OCI-LY7 (cell line): Measurements from ENCODE around the gene ROBO1. TPM values are rescaled to one million over a fixed set of nuclear protein-coding genes. Genes with fewer than 3 reads are reported as not detected.

ENCODE experiments used
- BruUV-seq: library from RNA; stranded (reverse); fragments of 400-500 nt; replicated peaks from 2 replicates; lab custom pipeline; 2021; lab: Mats Ljungman, UMichigan
- CTCF ChIA-PET: fragments of 300-600 bp; sonication (Branson Sonifier 250); formaldehyde crosslinking; loops from one replicate; lab custom pipeline; 2022; ENCODE audit warnings: antibody characterized with exemption; ENCODE audit not compliant: unreplicated experiment; lab: Charles Lee
- POLR2A ChIA-PET: fragments of 300-600 bp; sonication (Branson Sonifier 250); formaldehyde crosslinking; loops from one replicate; lab custom pipeline; 2022; ENCODE audit warnings: antibody characterized with exemption; lab: Charles Lee
- DNase-seq: peaks from one replicate; pipeline ENCODE4 v3.0.0-alpha.2; 2015; ENCODE audit warnings: low spot score
- H2AFZ ChIP-seq: fragments of 200-600 bp; sonication (generic), shearing (Covaris generic); 2 replicates; pipeline ENCODE4 v1.6.1; 2014; ENCODE audit warnings: mild to moderate bottlenecking, antibody characterized with exemption, low read length, moderate library complexity
- H3K27ac ChIP-seq: fragments of 200-600 bp; sonication (generic); 2 replicates; pipeline ENCODE4 v1.5.1; 2014; ENCODE audit warnings: mixed run types, low read depth, mild to moderate bottlenecking, moderate library complexity, low read length, inconsistent platforms; ENCODE audit not compliant: poor library complexity, severe bottlenecking
- H3K36me3 ChIP-seq: fragments of 200-600 bp; sonication (generic); 2 replicates; pipeline ENCODE4 v1.6.1; 2014; ENCODE audit warnings: mild to moderate bottlenecking, antibody characterized with exemption, low read length, moderate library complexity, mixed read lengths; ENCODE audit not compliant: insufficient read depth
- H3K4me1 ChIP-seq: fragments of 200-600 bp; sonication (generic); 2 replicates; pipeline ENCODE4 v1.5.1; 2014; ENCODE audit warnings: mild to moderate bottlenecking, low read length; ENCODE audit not compliant: insufficient read depth, poor library complexity, severe bottlenecking
- H3K4me2 ChIP-seq: fragments of 200-600 bp; sonication (generic); 2 replicates; pipeline ENCODE4 v1.6.1; 2014; ENCODE audit warnings: mild to moderate bottlenecking, low read length
- H3K4me3 ChIP-seq: fragments of 200-600 bp; sonication (generic); 2 replicates; pipeline ENCODE4 v1.5.1; 2014; ENCODE audit warnings: mild to moderate bottlenecking, low read depth, low read length; ENCODE audit not compliant: poor library complexity, severe bottlenecking
- H3K79me2 ChIP-seq: fragments of 200-600 bp; sonication (generic); 2 replicates; pipeline ENCODE4 v1.6.1; 2016; ENCODE audit warnings: low read depth, mild to moderate bottlenecking, low read length, moderate library complexity, mixed read lengths; ENCODE audit not compliant: insufficient read depth
- H3K9me2 ChIP-seq: fragments of 200-600 bp; sonication (generic); 2 replicates; pipeline ENCODE4 v1.6.1; 2016; ENCODE audit warnings: mild to moderate bottlenecking, low read length, mixed read lengths; ENCODE audit not compliant: insufficient read depth
- H3K9me3 ChIP-seq: fragments of 200-600 bp; sonication (generic); 2 replicates; pipeline ENCODE4 v1.6.1; 2014; ENCODE audit warnings: mild to moderate bottlenecking, mixed run types, low read length, mixed read lengths
- H4K20me1 ChIP-seq: fragments of 200-600 bp; sonication (generic); 2 replicates; pipeline ENCODE4 v1.6.1; 2014; ENCODE audit warnings: mild to moderate bottlenecking, antibody characterized with exemption, low read length, moderate library complexity, mixed read lengths; ENCODE audit not compliant: insufficient read depth
- EZH2phosphoT487 ChIP-seq: fragments of 200-600 bp; sonication (generic); IDR thresholded peaks from 2 replicates; pipeline ENCODE4 v1.6.1; 2018; ENCODE audit warnings: low read depth, borderline replicate concordance, mild to moderate bottlenecking, mixed run types, antibody characterized with exemption, low read length, moderate library complexity, mixed read lengths
- intact Hi-C: fragments of 100-400 bp; cut with micrococcal nuclease; formaldehyde crosslinking; loops from one replicate; pipeline ENCODE4 v1.10.0; 2022; ENCODE audit not compliant: unreplicated experiment
- total RNA-seq, 2 experiments: library from RNA; depleted of rRNA in 1 of 2; stranded (reverse); fragments of >200 nt in 1 of 2; shearing (Covaris generic) in 1 of 2; gene quantifications; 2 replicates each; pipeline ENCODE4 v1.2.3, GENCODE V29; 2014 to 2022
- TF ChIP-seq, protein P1 (sequence below): fragments of 200-600 bp; sonication (generic); conservative IDR thresholded peaks from 2 replicates; pipeline ENCODE4 v1.5.1; 2014; ENCODE audit warnings: mild to moderate bottlenecking, antibody characterized with exemption, low read length, moderate library complexity, mixed read lengths

ROBO1 gene
- total RNA-seq, 2 experiments from 2014 or later: not detected

DNA sequence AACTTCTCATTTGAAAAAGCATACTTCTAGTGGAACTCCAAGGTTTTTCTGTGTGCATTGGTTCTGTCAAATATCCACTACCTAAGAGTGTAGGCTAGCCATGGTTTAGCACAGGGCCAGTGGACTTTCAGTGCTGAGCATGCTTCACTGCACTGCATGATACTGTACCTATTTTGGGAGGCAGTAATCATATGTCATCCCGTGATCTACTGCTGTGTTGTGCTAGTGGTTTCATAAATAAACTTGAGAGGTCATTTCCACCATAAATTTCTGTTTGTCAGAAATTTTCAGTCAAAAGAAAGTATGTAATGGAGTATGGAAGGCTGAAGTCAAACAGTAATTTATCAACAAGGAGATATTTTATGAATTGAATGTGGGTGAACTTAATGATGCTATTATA lies 203.6 kb downstream of the ROBO1 start:
- CTCF ChIA-PET: no interaction called here

DNA sequence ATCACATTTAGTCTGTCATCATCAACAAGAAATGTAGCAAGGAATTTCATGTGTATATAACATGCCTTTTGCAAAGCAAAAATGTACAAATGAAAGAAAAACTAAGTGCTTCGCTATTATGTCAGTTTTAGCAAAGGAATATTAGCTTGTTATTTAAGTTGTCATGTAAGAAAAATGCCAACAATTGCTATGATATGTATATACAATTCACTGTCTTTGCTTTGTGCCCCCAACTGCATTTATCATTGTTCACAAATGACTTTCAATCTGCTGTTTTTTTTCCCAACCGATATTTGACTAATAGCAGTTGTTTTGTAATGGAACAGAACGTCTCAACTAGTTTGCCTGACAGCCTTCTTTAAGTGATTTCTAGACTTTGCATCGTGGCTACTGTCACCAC lies 207.1 kb downstream of the ROBO1 start:
- no peak for DNase-seq
- no peak for TF ChIP-seq EZH2phosphoT487
- TF ChIP-seq, protein P1, sequence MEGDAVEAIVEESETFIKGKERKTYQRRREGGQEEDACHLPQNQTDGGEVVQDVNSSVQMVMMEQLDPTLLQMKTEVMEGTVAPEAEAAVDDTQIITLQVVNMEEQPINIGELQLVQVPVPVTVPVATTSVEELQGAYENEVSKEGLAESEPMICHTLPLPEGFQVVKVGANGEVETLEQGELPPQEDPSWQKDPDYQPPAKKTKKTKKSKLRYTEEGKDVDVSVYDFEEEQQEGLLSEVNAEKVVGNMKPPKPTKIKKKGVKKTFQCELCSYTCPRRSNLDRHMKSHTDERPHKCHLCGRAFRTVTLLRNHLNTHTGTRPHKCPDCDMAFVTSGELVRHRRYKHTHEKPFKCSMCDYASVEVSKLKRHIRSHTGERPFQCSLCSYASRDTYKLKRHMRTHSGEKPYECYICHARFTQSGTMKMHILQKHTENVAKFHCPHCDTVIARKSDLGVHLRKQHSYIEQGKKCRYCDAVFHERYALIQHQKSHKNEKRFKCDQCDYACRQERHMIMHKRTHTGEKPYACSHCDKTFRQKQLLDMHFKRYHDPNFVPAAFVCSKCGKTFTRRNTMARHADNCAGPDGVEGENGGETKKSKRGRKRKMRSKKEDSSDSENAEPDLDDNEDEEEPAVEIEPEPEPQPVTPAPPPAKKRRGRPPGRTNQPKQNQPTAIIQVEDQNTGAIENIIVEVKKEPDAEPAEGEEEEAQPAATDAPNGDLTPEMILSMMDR: no peak
- Histone ChIP-seq H4K20me1 (no peaks in the 10 kb centered on the region), H3K27ac (no peak overlapping the region), H3K9me2 (no peaks in the 10 kb centered on the region), H3K9me3 (no peaks in the 10 kb centered on the region), H3K79me2 (no peaks in the 10 kb centered on the region), H2AFZ (no peak overlapping the region), H3K4me3 (no peak overlapping the region), H3K4me2 (no peak overlapping the region), H3K4me1 (no peaks in the 10 kb centered on the region), H3K36me3 (no peaks in the 10 kb centered on the region)
- ChIA-PET POLR2A (no interaction called here), CTCF (no interaction called here)
- BruUV-seq: no TSS peak
- intact Hi-C loops: no loop called here

More for the DNA sequence above, 203.6 kb downstream of the ROBO1 start:
- BruUV-seq: no TSS peak
- Histone ChIP-seq H3K9me3 (no peaks in the 10 kb centered on the region), H3K79me2 (no peaks in the 10 kb centered on the region), H2AFZ (no peak overlapping the region), H3K4me2 (no peak overlapping the region), H3K4me3 (no peak overlapping the region), H3K27ac (no peak overlapping the region), H4K20me1 (no peaks in the 10 kb centered on the region), H3K36me3 (no peaks in the 10 kb centered on the region), H3K4me1 (no peaks in the 10 kb centered on the region), H3K9me2 (no peaks in the 10 kb centered on the region)
- no peak for TF ChIP-seq EZH2phosphoT487
- TF ChIP-seq, protein P1: no peak
- intact Hi-C loops: no loop called here
- DNase-seq: no peak
- POLR2A ChIA-PET: no interaction called here

DNA sequence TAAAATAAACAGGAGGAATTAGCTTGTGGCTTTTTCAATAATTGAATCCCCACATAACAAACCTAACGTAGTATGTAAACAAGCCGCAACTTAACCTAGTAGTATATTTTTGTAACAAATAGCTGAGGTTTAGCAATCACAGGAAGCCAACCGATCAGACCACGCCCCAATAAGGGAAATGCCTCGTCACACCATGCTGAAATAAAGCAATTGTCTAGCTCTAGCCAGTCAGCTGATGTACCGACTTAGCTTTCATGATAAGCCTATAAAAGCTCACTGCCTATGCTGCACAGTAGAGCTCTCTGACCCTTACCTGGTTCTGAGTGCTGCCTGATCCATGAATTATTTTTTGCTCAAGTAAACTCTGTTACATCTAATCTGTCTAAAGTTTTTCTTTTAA lies 208.9 kb downstream of the ROBO1 start:
- H3K79me2 ChIP-seq: no peaks in the 10 kb centered on the region
- ChIA-PET CTCF (no interaction called here), POLR2A (no interaction called here)
- H3K36me3 ChIP-seq: no peaks in the 10 kb centered on the region
- no peak for DNase-seq
- no peak overlapping the region for H3K4me3 ChIP-seq
- BruUV-seq: no TSS peak
- TF ChIP-seq EZH2phosphoT487: no peak
- TF ChIP-seq, protein P1: no peak
- H3K9me2 ChIP-seq: no peaks in the 10 kb centered on the region
- H2AFZ ChIP-seq: no peak overlapping the region
- no peak overlapping the region for H3K27ac ChIP-seq
- no peaks in the 10 kb centered on the region for H3K4me1 ChIP-seq
- H4K20me1 ChIP-seq: no peaks in the 10 kb centered on the region
- no peaks in the 10 kb centered on the region for H3K9me3 ChIP-seq
- intact Hi-C loops: no loop called here
- H3K4me2 ChIP-seq: no peak overlapping the region
